GM15510 (cell line): ENCODE data around the gene TMEM131L.

Experiments used
- POLR2A ChIP-seq: IDR thresholded peaks from 3 replicates; pipeline ENCODE4 v1.6.1; 2011; ENCODE audit warnings: borderline replicate concordance; ENCODE audit not compliant: insufficient read length; ENCODE audit errors: extremely low read depth

Gene TMEM131L

GRCh38 chr4:153507310-153508073 lies 41.3 kb downstream of the TMEM131L start:
- TF ChIP-seq POLR2A = no peak

GRCh38 chr4:153509724-153510123 lies 43.6 kb downstream of the TMEM131L start:
- no peak for TF ChIP-seq POLR2A

- no peak for TF ChIP-seq POLR2A
Observed at GRCh38 chr4:153510252-153511001, 44.3 kb downstream of the TMEM131L start.

- TF ChIP-seq POLR2A = no peak
Observed at GRCh38 chr4:153511104-153511503, 44.9 kb downstream of the TMEM131L start.

GRCh38 chr4:153512162-153512852 lies 46.1 kb downstream of the TMEM131L start:
- TF ChIP-seq POLR2A = no peak

GRCh38 chr4:153512952-153513500 lies 46.9 kb downstream of the TMEM131L start:
- no peak for TF ChIP-seq POLR2A

- TF ChIP-seq POLR2A = no peak
Observed at GRCh38 chr4:153513596-153513995, 47.4 kb downstream of the TMEM131L start.

- TF ChIP-seq POLR2A = no peak
Observed at GRCh38 chr4:153514001-153514526, 47.9 kb downstream of the TMEM131L start.

GRCh38 chr4:153514688-153515426 lies 48.7 kb downstream of the TMEM131L start:
- no peak for TF ChIP-seq POLR2A

GRCh38 chr4:153517159-153517558 lies 51.0 kb downstream of the TMEM131L start:
- TF ChIP-seq POLR2A = no peak

GRCh38 chr4:153518001-153518400 lies 51.8 kb downstream of the TMEM131L start:
- TF ChIP-seq POLR2A = no peak

- no peak for TF ChIP-seq POLR2A
Observed at GRCh38 chr4:153518637-153519389, 52.7 kb downstream of the TMEM131L start.

GRCh38 chr4:153519687-153520086 lies 53.5 kb downstream of the TMEM131L start:
- no peak for TF ChIP-seq POLR2A
